Spinal cord (tissue), 10 donors: Measurements from ENCODE around the gene GSG1. TPM values are rescaled to one million over a fixed set of nuclear protein-coding genes. Genes with fewer than 3 reads are reported as not detected.
"Not testable (repeated sequence)": the region's sequence is repeated elsewhere in the genome, so short reads cannot be mapped to it uniquely, and the experiment has no call there.

Experiments used
- DNase-seq, 6 donors: peaks; one replicate each; pipeline versions ENCODE4 v3.0.0 to v3.0.0-alpha.2; 2013 to 2015; ENCODE audit warnings: low spot score in 6 of 6, low read depth in 4 of 6
- H3K27ac ChIP-seq: one replicate; pipeline ENCODE4 v1.5.1; 2013; ENCODE audit warnings: low read depth, low read length, control low read depth
- H3K27me3 ChIP-seq: one replicate; pipeline ENCODE4 v1.6.1; 2013; ENCODE audit warnings: low read length; ENCODE audit not compliant: control insufficient read depth, insufficient read depth
- H3K36me3 ChIP-seq: one replicate; pipeline ENCODE4 v1.6.1; 2013; ENCODE audit warnings: low read length; ENCODE audit not compliant: control insufficient read depth, insufficient read depth
- H3K4me1 ChIP-seq: one replicate; pipeline ENCODE4 v1.6.1; 2013; ENCODE audit warnings: low read length; ENCODE audit not compliant: control insufficient read depth, insufficient read depth
- H3K4me3 ChIP-seq: one replicate; pipeline ENCODE4 v1.5.1; 2013; ENCODE audit warnings: low read depth, low read length, control low read depth
- H3K9me3 ChIP-seq: one replicate; pipeline ENCODE4 v1.6.1; 2013; ENCODE audit warnings: low read length; ENCODE audit not compliant: control insufficient read depth, insufficient read depth
- WGBS: methylation state at CpG from one replicate; pipeline ENCODE4 v1.1.5; 2013; ENCODE audit warnings: missing lambda C conversion rate; ENCODE audit not compliant: insufficient coverage; 5-methylcytosine and 5-hydroxymethylcytosine counted together
- polyA plus RNA-seq, 2 donors: library from polyadenylated mRNA; unstranded; fragments of 120-200 nt; gene quantifications; one replicate each; pipeline ENCODE4 v1.2.1, GENCODE V29; 2013; ENCODE audit not compliant: insufficient read length in 2 of 2
- total RNA-seq, 2 donors: library from RNA; depleted of rRNA in 1 of 2; stranded (reverse); fragments of 120-200 nt in 1 of 2; fragments of >200 nt in 1 of 2; gene quantifications; one replicate each; pipeline versions ENCODE4 v1.2.3 to v1.2.4, GENCODE V29; 2013 to 2014
- donor health status: healthy.

The GSG1 gene
- total and polyA plus RNA-seq, 4 donors, result 0.59 to 0.78 (median 0.77) TPM; not detected in 1

GRCh38 chr12:13085968-13086686 lies 17.3 kb downstream of the GSG1 start:
- no peaks in the 10 kb centered on the region for H3K4me1 ChIP-seq
- H3K4me3 ChIP-seq, result no peak overlapping the region
- no peak for DNase-seq
- H3K27ac ChIP-seq, result no peak overlapping the region
- H3K27me3 ChIP-seq, result no peaks in the 10 kb centered on the region
- H3K36me3 ChIP-seq, result peaks cover 9% of the 10 kb centered on the region
- H3K9me3 ChIP-seq, result no peaks in the 10 kb centered on the region
- WGBS, result 74% methylated on average over 5 of the region's 7 CpGs

DNA sequence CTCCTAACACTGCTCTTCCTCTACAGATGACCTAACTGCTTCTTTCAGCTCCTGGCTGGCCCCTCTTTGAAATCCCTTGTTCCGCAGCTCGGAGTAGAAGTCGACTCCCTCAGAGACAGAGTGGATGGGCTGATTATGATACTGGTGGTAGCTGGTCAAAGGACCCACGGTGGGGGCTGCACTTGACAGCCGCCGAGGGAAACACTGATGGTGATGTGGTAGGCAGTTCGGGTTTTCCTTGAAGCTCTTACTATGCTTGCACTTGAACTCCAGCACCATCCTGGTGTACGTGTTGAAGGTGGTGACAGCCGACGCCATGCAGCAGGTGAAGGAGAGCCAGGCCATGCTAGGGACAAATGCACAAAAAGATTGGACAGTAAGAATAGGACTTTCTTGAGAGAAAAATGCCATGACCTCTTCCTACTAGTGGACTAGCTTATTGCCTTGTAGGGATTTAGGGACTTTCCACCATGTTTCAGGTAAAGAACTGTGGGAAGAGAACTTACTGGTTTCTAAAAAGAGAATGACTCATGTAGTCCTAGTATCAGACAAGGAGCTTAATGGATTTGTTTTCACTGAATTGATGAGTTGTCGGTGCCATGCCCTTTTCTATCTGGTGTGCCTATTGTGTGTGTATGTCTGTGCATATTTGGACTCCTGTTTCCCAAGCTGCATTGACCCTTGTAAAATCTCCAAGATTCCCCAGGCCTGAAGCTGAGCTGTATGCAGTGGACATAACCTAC lies 18.4 kb downstream of the GSG1 start:
- H3K36me3 ChIP-seq, result peaks cover 11% of the 10 kb centered on the region
- WGBS, result 95% methylated on average over 9 of the region's 11 CpGs
- H3K27me3 ChIP-seq, result no peaks in the 10 kb centered on the region
- no peak overlapping the region for H3K4me3 ChIP-seq
- no peaks in the 10 kb centered on the region for H3K9me3 ChIP-seq
- no peaks in the 10 kb centered on the region for H3K4me1 ChIP-seq
- no peak for DNase-seq
- H3K27ac ChIP-seq, result no peak overlapping the region

- H3K9me3 ChIP-seq, H3K4me3 ChIP-seq, H3K27me3 ChIP-seq, H3K4me1 ChIP-seq, H3K27ac ChIP-seq, DNase-seq: not testable (repeated sequence)
- peaks cover 11% of the 10 kb centered on the region for H3K36me3 ChIP-seq
- 100% methylated on average over 1 of the region's 5 CpGs for WGBS
Measured at GRCh38 chr12:13083638-13084037, 19.8 kb downstream of the GSG1 start.

DNA sequence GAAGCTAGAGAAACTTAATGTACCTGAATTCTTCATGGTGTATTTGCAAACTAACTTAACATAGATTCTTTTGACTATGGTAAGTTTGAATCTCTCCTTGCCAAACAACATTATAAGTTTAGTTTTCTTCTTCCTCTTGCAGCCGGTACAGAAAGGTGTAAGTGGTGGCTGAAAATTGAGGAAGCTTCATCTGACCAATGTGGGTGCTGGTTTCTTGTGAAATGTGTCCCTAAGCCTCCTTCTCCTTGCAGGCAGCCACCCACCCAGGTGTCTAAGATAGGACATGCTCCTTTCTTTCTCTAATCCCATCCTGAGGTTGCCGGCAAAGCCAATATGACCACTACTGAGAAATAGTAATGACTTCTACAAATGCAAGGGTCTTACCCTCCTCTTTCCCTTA lies 20.6 kb downstream of the GSG1 start:
- whole genome bisulfite sequencing, result no CpG with 5 or more reads among the region's 2 CpGs
- DNase-seq, result no peak
- no peaks in the 10 kb centered on the region for H3K9me3 ChIP-seq
- H3K27me3 ChIP-seq, result no peaks in the 10 kb centered on the region
- no peak overlapping the region for H3K27ac ChIP-seq
- H3K36me3 ChIP-seq, result peaks cover 11% of the 10 kb centered on the region
- no peak overlapping the region for H3K4me3 ChIP-seq
- H3K4me1 ChIP-seq, result no peaks in the 10 kb centered on the region

GRCh38 chr12:13080266-13080665 lies 23.2 kb downstream of the GSG1 start:
- Histone ChIP-seq H3K27me3 (no peaks in the 10 kb centered on the region), H3K4me3 (no peak overlapping the region), H3K36me3 (peaks cover 20% of the 10 kb centered on the region), H3K4me1 (no peaks in the 10 kb centered on the region), H3K9me3 (no peaks in the 10 kb centered on the region), H3K27ac (no peak overlapping the region)
- WGBS, result 100% methylated on average over 1 of the region's 3 CpGs
- DNase-seq, result no peak

GRCh38 chr12:13079440-13079906 lies 24.0 kb downstream of the GSG1 start:
- no peak overlapping the region for H3K27ac ChIP-seq
- no peaks in the 10 kb centered on the region for H3K27me3 ChIP-seq
- no peak overlapping the region for H3K4me3 ChIP-seq
- no peak for DNase-seq
- no peaks in the 10 kb centered on the region for H3K9me3 ChIP-seq
- 45% methylated on average over 6 of the region's 8 CpGs for WGBS
- H3K36me3 ChIP-seq, result peaks cover 15% of the 10 kb centered on the region
- H3K4me1 ChIP-seq, result no peaks in the 10 kb centered on the region

DNA sequence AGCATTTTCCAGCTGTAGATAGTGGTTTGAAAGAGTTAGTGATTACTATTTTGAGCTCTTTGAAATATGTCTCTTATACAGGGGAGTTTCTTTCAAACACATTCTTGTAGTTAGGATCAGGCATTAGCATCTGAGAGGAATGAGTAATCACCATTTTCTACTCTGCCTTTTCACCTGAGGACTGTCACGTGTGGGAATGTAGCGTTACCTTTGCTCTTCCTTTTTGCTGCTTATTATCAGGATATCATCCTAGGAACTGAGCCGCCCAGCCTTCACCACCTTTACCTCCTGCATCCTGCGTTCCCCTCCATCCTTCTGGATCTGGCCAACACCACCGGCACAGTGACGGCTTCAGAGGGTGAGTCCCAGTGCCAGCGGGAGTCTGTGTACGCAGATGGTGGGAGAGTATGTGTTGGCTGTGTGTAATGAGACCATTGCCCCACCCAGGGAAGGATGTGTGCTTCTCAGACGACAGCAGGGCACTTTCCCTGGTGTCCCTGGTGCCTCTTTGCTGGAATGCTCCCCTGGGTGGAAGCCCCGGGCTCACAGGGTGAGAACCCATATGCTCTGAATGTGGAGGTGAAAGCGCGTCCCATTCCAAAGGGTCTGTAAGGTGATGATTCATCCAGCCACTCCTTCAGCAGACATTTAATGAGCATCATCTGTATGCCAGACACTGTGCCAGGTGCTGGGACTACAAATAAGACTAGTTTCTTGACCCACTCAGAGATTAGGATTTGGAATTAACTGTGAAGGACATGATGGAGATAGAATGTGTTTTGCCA lies 27.5 kb downstream of the GSG1 start:
- no peak overlapping the region for H3K4me3 ChIP-seq
- no peaks in the 10 kb centered on the region for H3K4me1 ChIP-seq
- no peaks in the 10 kb centered on the region for H3K9me3 ChIP-seq
- peaks cover 22% of the 10 kb centered on the region for H3K36me3 ChIP-seq
- H3K27ac ChIP-seq, result no peak overlapping the region
- 95% methylated on average over 9 of the region's 12 CpGs for WGBS
- no peak for DNase-seq
- no peaks in the 10 kb centered on the region for H3K27me3 ChIP-seq

- Histone ChIP-seq H3K9me3 (no peaks in the 10 kb centered on the region), H3K36me3 (peaks cover 19% of the 10 kb centered on the region), H3K27ac (no peak overlapping the region), H3K27me3 (no peaks in the 10 kb centered on the region), H3K4me3 (no peak overlapping the region), H3K4me1 (no peaks in the 10 kb centered on the region)
- no peak for DNase-seq
Measured at GRCh38 chr12:13075118-13075480, 28.4 kb downstream of the GSG1 start.

GRCh38 chr12:13074396-13075117 lies 28.9 kb downstream of the GSG1 start:
- no peaks in the 10 kb centered on the region for H3K9me3 ChIP-seq
- peaks cover 21% of the 10 kb centered on the region for H3K36me3 ChIP-seq
- H3K27ac ChIP-seq, result no peak overlapping the region
- WGBS, result 92% methylated on average over 2 of the region's 3 CpGs
- no peak overlapping the region for H3K4me3 ChIP-seq
- no peaks in the 10 kb centered on the region for H3K27me3 ChIP-seq
- no peak for DNase-seq
- H3K4me1 ChIP-seq, result no peaks in the 10 kb centered on the region
